OCI-M2 (cell line): ENCODE data around the gene NXT1.
A peak's percentile ranks its signal among the peaks of the same experiment; 100 is the strongest.
"Not testable (repeated sequence)": the region's sequence is repeated elsewhere in the genome, so short reads cannot be mapped to it uniquely, and the experiment has no call there.

Source experiments
- DNase-seq: peaks from one replicate; lab custom pipeline; 2025; ENCODE audit not compliant: unreplicated experiment; lab: John Stamatoyannopoulos, UW

The NXT1 gene

GRCh38 chr20:23327617-23328333, 22.8 kb upstream of the NXT1 start:
- no peak for DNase-seq

- no peak for DNase-seq
Observed at GRCh38 chr20:23331450-23332350, 18.9 kb upstream of the NXT1 start.

- DNase-seq = no peak
Observed at GRCh38 chr20:23332467-23332866, 18.1 kb upstream of the NXT1 start.

GRCh38 chr20:23334111-23334510, 16.5 kb upstream of the NXT1 start:
- DNase-seq = no peak

GRCh38 chr20:23335521-23335920, 15.1 kb upstream of the NXT1 start:
- DNase-seq = no peak

GRCh38 chr20:23336476-23336875, 14.1 kb upstream of the NXT1 start:
- DNase-seq = no peak

- DNase-seq = no peak
Observed at GRCh38 chr20:23337312-23337711, 13.3 kb upstream of the NXT1 start.

GRCh38 chr20:23339986-23340385, 10.6 kb upstream of the NXT1 start:
- DNase-seq = no peak

GRCh38 chr20:23340524-23340923, 10.1 kb upstream of the NXT1 start:
- no peak for DNase-seq

GRCh38 chr20:23341073-23341472, 9.5 kb upstream of the NXT1 start:
- DNase-seq = no peak

- no peak for DNase-seq
Observed at GRCh38 chr20:23343590-23343989, 7.0 kb upstream of the NXT1 start.

- no peak for DNase-seq
Observed at GRCh38 chr20:23344336-23344735, 6.3 kb upstream of the NXT1 start.

GRCh38 chr20:23346002-23346401, 4.6 kb upstream of the NXT1 start:
- no peak for DNase-seq

GRCh38 chr20:23347791-23348190, 2.8 kb upstream of the NXT1 start:
- no peak for DNase-seq

GRCh38 chr20:23348510-23348909, 2.1 kb upstream of the NXT1 start:
- DNase-seq = not testable (repeated sequence)

GRCh38 chr20:23349338-23350195, 1.0 kb upstream of the NXT1 start:
- DNase-seq = no peak

- no peak for DNase-seq
Observed at GRCh38 chr20:23350904-23351838, 580 bp downstream of the NXT1 start.

GRCh38 chr20:23356203-23356602, 5.6 kb downstream of the NXT1 start:
- DNase-seq = no peak

- DNase-seq = peak; percentile 88
Observed at GRCh38 chr20:23357767-23358562, 7.4 kb downstream of the NXT1 start.

GRCh38 chr20:23358563-23358906, 7.9 kb downstream of the NXT1 start:
- no peak for DNase-seq
